GM19023 (cell line): ENCODE results near the gene TSPEAR.
"Not testable (repeated sequence)": the region's sequence is repeated elsewhere in the genome, so short reads cannot be mapped to it uniquely, and the experiment has no call there.

Experiments
- ATAC-seq: cut with Tn5 transposase; IDR thresholded peaks from one replicate; pipeline ENCODE4 v1.9.1; 2021; ENCODE audit warnings: mild to moderate bottlenecking, moderate library complexity; ENCODE audit not compliant: unreplicated experiment

Gene TSPEAR

DNA sequence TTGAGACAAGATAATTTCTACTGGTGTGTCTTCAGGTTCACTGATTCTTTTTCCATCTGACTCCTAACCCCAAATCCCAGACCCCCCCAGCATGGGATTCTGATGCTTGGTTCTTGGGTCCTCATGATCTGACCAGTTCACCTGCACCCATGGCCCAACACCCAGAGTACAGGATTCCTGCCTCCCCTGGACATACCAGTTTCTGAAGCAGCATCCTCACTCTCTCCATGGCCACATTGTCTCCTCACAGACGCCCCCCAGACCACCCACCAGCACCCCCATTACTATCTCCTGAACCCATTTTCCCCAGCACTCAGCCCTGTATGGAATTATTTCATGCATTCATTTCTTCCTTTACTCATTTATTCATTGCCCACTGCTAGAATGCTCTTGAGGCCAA is 54.5 kb downstream of the TSPEAR start:
- no peak for ATAC-seq

- no peak for ATAC-seq
Observed at GRCh38 chr21:44654576-44655175, 56.7 kb downstream of the TSPEAR start, which contains the start of gene KRTAP12-4. Gene KRTAP12-4, minus strand, starts transcription at chr21:44654659. Its CDS starts 45 bp downstream, at chr21:44654614.

- no peak for ATAC-seq
Observed at GRCh38 chr21:44653656-44654575, 57.5 kb downstream of the TSPEAR start.

- ATAC-seq: no peak
Observed at GRCh38 chr21:44653123-44653522, 58.2 kb downstream of the TSPEAR start.

- no peak for ATAC-seq
Observed at GRCh38 chr21:44650973-44651675, 60.2 kb downstream of the TSPEAR start.

DNA sequence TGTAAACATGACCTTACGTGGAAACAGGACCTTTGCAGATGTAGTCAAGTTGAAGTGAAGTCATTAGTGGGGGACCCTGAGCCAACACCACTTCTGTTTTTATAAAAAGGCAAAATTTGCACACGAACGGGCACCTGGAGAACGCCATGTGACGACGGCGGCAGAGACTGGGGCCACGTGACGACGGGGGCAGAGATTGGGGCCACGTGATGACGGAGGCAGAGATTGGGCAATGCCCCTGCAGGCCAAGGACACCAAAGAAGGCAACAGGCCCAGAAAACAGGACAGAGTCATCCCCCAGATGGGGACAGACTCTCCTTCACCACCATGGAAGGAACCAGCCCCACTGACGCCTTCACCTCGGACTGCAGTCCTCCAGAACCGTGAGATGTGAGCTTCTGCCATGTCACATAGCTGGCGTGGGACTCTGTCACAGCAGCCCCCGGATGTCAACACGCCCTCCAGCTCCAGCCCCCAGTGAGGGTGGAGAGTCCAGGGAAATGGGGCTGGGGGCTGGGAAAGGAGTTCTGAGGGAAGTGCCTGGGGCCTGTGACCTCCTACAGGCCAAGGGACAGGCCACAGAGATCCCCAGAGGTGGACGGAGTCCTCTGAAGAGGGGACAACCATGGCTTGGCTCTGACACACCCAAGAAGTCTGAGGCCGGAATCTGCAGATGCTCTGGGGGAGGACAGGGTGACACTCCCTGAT is 61.0 kb downstream of the TSPEAR start:
- no peak for ATAC-seq

- no peak for ATAC-seq
Observed at GRCh38 chr21:44649521-44650100, 61.8 kb downstream of the TSPEAR start.

DNA sequence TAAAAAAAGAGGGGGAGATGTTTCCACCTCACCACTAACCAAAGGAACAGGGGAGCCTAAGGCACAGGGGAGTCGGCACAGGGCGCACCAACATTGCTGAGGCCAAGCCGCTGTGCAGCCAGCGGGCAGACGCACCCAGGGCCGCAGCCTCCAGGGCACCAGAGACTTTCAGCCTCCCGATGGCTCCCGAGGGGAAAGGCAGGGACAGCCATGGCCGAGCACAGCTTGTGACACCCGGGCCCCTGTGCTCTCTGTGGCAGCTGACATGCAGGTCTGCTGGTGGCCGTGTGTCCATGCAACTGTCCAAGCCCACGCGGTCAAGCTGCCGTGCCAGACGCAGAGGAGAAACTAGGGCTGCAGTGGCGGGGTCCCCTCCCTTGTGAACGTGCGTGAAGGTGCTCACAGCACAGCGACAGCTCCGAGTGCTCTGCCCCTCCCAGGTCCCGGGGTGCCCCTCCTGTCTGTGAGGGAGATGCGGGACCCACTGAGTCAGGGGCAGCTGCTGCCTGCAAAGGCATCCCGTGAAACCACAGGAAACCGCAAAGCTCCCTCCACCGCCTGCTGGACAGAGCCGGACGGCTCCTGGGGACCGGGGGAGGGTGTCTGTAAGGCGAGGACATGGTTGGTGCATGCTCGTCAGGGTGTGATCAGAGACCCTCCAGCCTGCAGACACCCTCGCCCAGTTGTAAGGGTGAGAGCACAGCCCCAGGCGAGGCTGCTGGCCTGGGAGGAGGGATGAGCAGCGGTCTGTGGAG is 62.6 kb downstream of the TSPEAR start:
- no peak for ATAC-seq

DNA sequence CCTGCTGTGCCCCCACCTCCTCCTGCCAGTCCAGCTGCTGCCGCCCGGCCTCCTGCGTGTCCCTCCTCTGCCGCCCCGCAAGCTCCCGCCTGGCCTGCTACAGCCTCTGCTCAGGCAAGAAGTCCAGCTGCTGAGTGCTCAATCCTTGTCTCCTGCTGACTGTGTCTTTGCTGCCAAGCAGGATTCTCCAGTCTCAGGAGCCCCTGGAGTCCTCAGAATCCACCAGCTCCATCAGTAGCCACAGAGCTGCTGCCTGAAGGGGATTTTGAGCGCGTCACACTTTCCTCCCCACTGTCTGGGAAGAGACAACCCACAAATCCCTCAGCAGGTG is 64.2 kb downstream of the TSPEAR start:
- ATAC-seq: no peak

DNA sequence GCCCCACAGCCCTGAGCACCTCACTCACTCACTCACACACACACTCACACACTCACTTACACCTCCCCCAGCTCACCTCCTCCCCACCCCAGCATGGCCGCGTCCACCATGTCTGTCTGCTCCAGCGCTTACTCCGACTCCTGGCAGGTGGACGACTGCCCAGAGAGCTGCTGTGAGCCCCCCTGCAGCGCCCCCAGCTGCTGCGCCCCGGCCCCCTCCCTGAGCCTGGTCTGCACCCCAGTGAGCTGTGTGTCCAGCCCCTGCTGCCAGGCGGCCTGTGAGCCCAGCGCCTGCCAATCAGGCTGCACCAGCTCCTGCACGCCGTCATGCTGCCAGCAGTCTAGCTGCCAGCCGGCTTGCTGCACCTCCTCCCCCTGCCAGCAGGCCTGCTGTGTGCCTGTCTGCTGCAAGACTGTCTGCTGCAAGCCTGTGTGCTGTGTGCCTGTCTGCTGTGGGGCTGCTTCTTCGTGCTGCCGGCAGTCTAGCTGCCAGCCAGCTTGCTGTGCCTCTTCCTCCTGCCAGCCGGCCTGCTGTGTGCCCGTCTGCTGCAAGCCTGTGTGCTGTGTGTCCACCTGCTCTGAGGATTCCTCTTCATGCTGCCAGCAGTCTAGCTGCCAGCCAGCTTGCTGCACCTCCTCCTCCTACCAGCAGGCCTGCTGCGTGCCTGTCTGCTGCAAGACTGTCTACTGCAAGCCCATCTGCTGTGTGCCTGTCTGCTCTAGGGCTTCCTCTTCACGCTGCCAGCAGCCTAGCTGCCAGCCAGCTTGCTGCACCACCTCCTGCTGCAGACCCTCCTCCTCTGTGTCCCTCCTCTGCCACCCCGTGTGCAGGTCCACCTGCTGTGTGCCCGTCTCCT is 64.8 kb downstream of the TSPEAR start, which contains the start of gene KRTAP10-11:
Gene KRTAP10-11 (plus strand): TSS at position 49 of the 856 bp plus-strand sequence. CDS start 45 bp downstream, at position 94.
- ATAC-seq: not testable (repeated sequence)

- ATAC-seq: no peak
Observed at GRCh38 chr21:44644878-44645277, 66.5 kb downstream of the TSPEAR start.

DNA sequence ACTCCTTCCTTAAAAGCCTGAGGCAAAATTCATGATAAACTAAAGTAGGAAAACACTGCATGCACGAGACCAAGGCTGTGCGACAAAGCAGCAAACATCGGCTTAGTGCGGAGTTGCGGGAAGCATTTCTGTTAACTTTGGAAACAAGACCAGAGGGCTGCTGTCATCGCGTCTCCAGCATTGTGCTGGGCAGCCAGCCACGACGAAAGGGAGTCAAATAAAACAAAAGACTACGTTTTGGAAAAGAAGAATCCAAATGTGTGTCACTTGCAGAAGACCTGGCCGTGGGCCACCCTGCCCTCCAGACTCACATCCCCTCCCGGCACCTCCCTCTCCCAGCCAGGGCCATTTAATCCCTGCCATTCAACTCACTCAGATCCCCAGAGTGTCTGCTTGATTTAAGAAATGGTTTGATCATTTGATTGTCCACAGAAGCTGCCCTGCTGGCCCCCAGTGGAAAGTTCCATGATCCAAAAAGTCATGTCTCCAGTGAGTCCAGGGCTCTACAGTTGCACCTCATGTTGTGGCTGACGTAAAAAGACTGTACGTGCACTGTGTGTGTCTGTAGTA is 67.5 kb downstream of the TSPEAR start:
- no peak for ATAC-seq

DNA sequence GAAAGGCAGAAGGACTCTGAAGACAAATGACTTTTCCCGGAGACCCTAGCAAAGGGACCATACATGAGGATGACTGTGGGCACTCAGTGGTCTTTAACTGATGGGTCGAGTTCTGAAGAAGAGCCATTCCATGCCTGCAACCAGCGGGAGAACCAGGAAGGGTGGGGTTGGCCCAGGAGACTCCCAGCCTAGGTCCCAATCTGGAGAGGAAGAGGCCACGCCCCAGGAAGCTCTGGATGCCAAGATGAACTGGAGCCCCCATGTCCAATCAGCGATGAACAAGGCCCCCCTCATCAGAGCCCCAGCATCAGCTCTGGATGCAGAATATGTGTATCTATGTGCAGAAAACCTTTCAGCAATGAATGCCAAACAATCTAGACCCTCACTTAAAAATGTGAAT is 70.6 kb downstream of the TSPEAR start:
- ATAC-seq: no peak

- ATAC-seq: no peak
Observed at GRCh38 chr21:44639331-44639655, 72.1 kb downstream of the TSPEAR start.

- ATAC-seq: not testable (repeated sequence)
Observed at GRCh38 chr21:44638506-44639330, 72.7 kb downstream of the TSPEAR start.

GRCh38 chr21:44637851-44638348 is 73.5 kb downstream of the TSPEAR start:
- ATAC-seq: not testable (repeated sequence)

- no peak for ATAC-seq
Observed at GRCh38 chr21:44637018-44637850, 74.1 kb downstream of the TSPEAR start, which contains the start of gene KRTAP10-10. Gene KRTAP10-10, plus strand, starts transcription at chr21:44637356. Its CDS starts 62 bp downstream, at chr21:44637418.
